ENCODE results near the gene DNM3.
"Not testable (repeated sequence)": the region's sequence is repeated elsewhere in the genome, so short reads cannot be mapped to it uniquely, and the experiment has no call there.

The DNM3 gene

GRCh38 chr1:172360511-172360910 is 519.2 kb downstream of the DNM3 start:
- no peak for DNase-seq (ENCODE audit: low spot score)

GRCh38 chr1:172360985-172361384 is 519.7 kb downstream of the DNM3 start:
- DNase-seq (ENCODE audit: low spot score), result no peak

DNA sequence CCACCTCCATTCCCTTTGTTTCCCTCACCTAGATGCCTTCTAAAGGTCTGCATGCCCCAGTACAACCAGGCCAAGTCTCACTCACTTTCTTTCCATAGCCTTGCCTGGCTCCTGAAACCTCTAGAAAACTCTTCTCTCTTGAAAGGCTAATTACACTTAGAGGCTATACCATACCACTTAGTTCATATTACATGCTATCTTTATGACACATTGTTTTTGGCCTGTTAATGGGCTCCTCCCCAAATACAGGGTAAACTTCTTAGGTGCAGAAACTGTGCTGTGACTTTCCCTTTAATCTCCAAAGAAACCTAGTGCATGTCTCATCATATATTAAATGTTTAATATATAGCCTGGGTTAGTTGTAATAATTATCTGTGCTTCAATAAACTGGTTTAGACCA is 522.6 kb downstream of the DNM3 start:
- no peak for DNase-seq (ENCODE audit: low spot score)

DNA sequence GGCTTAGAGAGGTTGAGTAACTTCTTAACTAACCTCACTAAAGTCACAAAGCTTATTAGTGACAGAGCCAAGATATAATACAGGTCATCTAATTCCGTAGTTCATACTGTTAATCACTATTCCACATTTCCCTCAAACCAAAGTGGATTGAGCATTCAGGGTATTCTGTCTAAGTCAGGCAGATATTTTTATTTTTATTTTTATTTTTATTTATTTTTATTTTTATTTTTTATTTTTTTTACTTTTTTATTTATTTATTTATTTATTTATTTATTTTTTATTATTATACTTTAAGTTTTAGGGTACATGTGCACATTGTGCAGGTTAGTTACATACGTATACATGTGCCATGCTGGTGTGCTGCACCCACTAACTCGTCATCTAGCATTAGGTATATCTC is 530.3 kb downstream of the DNM3 start:
- not testable (repeated sequence) for DNase-seq (ENCODE audit: low spot score)

- no peak for DNase-seq (ENCODE audit: low spot score)
Observed at GRCh38 chr1:172373864-172374263, 532.6 kb downstream of the DNM3 start.

GRCh38 chr1:172375211-172375631 is 533.9 kb downstream of the DNM3 start:
- no peak for DNase-seq (ENCODE audit: low spot score)

GRCh38 chr1:172376431-172376830 is 535.1 kb downstream of the DNM3 start:
- no peak for DNase-seq (ENCODE audit: low spot score)

DNA sequence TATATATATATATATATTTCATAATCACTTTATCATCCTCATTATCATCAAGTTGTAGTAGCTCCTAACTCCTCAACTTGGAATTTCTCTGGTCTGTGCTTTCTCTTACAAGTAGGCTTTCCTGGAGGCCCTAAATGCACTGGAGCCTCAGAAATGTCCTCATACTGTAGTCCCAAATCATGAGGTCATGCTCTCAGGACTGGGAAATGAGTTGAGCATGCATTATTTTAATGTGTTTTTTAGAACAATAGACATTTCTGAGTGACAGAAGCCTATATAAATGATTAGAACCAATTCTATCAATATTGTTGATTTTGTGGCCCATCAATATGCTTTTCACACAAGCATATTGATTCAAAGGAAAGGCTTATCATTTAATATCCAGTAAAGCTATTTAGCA is 536.3 kb downstream of the DNM3 start:
- DNase-seq (ENCODE audit: low spot score), result no peak

DNA sequence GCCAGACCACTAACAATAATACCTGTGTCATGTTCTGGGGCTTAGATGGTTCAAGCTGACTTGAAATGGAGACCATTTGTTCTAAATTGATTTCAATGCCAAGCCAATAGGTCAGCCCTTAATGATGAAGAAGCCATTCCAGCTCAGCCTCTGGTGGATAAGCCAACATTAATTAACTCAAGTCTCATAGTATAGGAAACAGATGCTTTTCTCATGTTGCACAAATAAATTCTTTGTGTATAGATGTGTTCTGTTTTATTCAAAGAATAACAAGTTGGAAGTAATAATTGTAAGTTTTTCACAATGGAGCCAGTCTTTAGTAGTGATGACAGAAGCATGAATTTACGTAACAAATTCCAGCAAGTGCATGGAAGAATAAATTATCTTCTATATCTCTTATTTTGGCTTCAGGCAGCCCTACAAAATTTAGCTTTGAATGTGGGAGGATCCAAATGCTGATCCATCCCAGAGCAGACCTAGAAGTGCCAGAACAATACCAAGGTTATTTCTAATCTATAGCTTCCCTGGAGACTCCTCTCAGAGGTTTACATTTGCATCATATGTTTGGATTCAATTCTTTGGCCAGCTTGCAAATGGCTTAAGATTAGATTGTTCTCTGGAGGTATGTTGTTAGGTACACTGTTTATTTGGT is 536.9 kb downstream of the DNM3 start:
- DNase-seq (ENCODE audit: low spot score), result no peak

DNA sequence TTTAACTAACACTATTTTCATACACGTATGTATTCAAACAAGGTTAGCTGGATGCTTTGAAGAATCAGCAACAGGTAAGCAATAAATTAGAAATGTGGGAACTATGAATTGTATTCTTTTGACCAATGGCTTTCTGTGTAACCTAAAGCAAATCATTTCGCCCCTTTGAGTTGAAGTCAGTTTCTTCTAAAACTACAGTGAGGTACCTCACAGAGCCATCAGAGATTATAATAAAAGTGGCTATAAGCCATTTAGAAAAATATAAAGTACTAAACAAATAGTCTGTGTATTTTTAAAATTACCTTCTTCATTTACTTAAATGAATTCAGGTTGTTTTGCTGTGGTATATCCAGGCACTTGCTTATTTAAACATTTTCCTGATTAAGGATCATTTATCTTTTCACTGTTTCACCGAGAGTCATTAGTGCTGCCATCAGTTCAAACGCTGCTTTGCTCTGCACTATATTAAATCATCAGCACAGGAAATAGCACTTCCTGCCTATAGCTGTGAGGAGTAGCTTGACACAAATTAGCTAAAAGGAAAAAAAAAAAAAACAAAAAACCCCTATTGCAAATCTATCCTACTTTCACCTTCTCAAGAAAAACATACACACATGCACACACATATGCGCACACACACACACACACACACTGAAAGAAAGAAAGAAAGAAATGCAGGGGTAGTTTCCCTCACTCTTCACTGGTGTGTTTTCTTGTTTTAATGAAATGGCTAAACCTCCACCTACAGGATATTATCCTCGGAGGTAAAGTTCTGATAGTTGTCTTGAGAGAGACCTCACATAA is 539.3 kb downstream of the DNM3 start:
- DNase-seq (ENCODE audit: low spot score), result no peak

GRCh38 chr1:172381946-172382345 is 540.6 kb downstream of the DNM3 start:
- DNase-seq (ENCODE audit: low spot score), result no peak

DNA sequence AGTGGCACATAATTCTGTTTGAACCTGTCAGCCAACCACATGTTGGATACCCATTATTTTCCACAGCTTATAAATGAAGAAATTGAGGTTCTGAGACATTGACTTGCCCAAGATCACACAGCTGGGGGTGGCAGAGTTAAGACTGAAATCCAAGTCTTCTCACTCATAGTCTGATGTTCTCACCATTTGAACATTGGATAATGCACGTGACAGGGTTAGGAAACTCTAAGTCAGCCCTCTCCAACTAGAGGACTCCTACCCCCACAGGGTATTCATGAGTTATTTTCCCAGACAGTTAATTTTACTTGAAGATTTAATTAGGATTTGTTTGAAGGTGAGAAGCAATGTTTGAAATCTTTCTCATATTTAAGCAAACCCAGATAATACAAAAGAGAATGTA is 541.1 kb downstream of the DNM3 start:
- no peak for DNase-seq (ENCODE audit: low spot score)

GRCh38 chr1:172382990-172383389 is 541.7 kb downstream of the DNM3 start:
- DNase-seq (ENCODE audit: low spot score), result no peak

GRCh38 chr1:172383536-172383935 is 542.2 kb downstream of the DNM3 start:
- peak; percentile 47 for DNase-seq (ENCODE audit: low spot score)

GRCh38 chr1:172384656-172385055 is 543.4 kb downstream of the DNM3 start:
- DNase-seq (ENCODE audit: low spot score), result no peak

DNA sequence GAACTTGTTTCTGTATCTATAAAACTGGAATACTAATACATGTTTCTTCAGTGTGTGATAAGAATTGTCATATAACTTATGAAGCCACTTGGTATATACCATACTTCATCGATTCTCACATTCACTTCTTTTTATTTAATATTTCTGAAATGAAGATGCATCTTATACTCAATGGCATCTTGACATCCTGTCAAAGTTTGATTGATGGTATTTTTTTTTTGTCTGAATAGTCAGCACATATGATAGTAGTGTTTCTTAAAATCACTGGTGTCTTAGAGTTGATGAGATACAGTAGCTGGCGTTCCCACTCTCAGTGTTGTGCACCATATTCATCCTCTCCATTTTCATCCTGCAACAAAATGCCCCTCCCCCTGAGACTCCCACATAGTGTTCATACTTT is 544.7 kb downstream of the DNM3 start:
- no peak for DNase-seq (ENCODE audit: low spot score)

GRCh38 chr1:172388490-172388889 is 547.2 kb downstream of the DNM3 start:
- DNase-seq (ENCODE audit: low spot score), result no peak

DNA sequence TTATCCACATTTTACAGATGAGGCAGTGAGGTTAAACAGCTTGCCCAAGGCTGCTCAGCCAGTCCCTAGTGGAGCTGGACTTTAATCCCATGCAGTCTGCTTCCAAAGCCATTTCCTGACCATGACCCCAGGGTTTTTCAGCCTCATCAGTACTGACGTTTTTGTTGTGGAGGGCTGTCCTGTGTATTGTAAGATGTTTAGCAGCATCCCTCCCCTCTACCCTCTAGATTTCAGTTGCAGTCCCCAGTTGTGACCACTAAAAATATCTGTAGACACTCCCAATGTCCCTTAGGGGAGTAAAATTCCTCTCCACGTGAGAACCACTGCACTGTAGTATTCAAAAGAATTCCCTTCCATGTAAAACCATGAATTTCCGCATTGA is 549.0 kb downstream of the DNM3 start:
- DNase-seq (ENCODE audit: low spot score), result no peak

DNA sequence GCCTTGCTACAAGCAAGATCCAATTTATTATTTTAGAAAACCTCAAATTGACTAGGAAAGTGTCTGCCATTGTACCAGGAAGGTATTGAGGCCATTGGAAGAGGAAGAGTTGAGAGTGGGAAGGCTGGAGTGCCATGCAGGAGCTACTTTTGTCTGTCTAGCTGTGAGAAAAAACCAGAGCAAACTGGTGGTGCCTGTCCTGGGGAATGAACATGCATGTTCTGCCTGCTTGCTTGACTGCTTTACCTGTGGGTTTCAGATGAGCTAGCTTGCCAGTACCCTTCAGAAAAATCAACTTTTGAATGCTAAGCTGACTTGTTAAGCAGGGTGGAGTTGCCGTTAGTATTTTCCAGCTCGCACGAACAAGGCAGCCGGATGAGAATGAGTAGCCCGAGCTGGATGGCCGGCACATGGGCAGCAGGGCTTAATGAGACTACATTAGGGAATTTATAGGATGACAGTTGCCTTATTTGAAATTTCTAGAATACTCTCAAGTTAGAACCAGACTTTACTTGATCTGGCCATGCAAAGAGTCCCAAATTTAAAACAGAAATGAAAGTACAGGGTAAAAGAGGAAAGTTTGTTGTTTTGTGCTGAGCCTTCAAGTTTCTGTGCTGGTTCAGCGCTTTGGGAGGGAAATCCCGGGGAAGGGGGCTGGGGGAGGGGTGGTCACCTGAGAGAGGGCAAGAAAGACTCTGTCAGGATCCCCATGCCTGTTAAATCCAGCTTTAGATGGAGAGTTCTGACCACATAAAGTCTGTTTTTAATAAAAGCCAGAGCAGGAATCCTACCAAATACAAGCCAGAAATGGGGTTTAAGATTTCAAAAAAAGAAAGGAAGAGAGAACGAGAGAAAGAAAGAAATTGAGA is 549.6 kb downstream of the DNM3 start:
- peak; percentile 23 for DNase-seq (ENCODE audit: low spot score)

- no peak for DNase-seq (ENCODE audit: low spot score)
Observed at GRCh38 chr1:172391976-172392375, 550.7 kb downstream of the DNM3 start.

- no peak for DNase-seq (ENCODE audit: low spot score)
Observed at GRCh38 chr1:172393354-172393753, 552.1 kb downstream of the DNM3 start.

GRCh38 chr1:172394141-172394751 is 552.9 kb downstream of the DNM3 start:
- no peak for DNase-seq (ENCODE audit: low spot score)
